Measurements from ENCODE around the gene PROSER3.

- no peak for TF ChIP-seq CTCF (IDR thresholded peaks at IDR 0.05)
- no peak for TF ChIP-seq EZH2 (IDR thresholded peaks at IDR 0.05; ENCODE audit: borderline replicate concordance, insufficient read depth, low read depth, low read length, poor library complexity, severe bottlenecking)
These were observed 5.9 kb upstream of the PROSER3 start for GRCh38 chr19:35751839-35752745.

Data from B cell (primary cell).